ENCODE results near the gene ABAT. TPM values are rescaled to one million over a fixed set of nuclear protein-coding genes. Genes with fewer than 3 reads are reported as not detected.

Gene ABAT
- total RNA-seq, 1 donor = 3.5 TPM

DNA sequence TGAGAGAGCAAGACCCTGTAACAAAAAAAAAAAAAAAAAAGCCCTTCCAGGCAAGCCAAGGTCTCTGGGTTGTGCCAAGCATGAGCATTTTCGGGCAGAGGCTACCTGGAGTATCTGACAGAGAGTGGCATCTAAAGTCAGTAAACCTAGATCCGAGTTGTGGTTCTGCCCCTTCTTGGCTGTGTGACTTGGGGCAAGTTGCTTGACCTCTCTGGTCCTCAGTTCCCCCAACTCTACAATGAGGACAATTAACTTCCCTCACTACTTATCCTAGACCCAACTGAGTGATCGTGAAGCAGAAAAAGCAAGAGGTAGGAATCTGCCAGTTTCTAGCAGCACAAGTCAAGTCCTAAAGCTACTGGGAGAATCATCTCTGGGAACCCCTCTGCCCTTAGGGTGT lies 88.7 kb downstream of the ABAT start:
- TF ChIP-seq, protein P1, sequence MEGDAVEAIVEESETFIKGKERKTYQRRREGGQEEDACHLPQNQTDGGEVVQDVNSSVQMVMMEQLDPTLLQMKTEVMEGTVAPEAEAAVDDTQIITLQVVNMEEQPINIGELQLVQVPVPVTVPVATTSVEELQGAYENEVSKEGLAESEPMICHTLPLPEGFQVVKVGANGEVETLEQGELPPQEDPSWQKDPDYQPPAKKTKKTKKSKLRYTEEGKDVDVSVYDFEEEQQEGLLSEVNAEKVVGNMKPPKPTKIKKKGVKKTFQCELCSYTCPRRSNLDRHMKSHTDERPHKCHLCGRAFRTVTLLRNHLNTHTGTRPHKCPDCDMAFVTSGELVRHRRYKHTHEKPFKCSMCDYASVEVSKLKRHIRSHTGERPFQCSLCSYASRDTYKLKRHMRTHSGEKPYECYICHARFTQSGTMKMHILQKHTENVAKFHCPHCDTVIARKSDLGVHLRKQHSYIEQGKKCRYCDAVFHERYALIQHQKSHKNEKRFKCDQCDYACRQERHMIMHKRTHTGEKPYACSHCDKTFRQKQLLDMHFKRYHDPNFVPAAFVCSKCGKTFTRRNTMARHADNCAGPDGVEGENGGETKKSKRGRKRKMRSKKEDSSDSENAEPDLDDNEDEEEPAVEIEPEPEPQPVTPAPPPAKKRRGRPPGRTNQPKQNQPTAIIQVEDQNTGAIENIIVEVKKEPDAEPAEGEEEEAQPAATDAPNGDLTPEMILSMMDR (IDR thresholded peaks at IDR 0.05; ENCODE audit: insufficient read depth, low read depth, low read length) = no peak
- DNase-seq (ENCODE audit: low read depth) = no peak
- no peak overlapping the region for H3K4me3 ChIP-seq (ENCODE audit: low read depth, low read length)

DNA sequence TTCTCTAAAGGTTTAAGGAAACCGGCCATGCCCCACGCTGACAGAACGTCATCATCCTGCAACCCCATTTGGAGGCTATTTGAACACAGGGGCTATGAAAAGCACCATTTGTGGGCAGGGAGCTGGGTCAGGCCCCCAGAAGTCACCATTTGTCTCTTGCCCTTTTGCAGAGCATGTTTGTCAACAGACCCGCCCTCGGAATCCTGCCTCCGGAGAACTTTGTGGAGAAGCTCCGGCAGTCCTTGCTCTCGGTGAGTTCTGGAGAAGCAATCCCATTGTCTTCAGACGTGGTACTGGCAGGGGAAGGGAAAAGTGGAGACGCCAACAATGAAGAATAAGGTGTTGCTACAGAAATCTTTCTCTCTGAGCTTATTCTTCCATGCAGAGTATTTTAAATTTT lies 89.5 kb downstream of the ABAT start:
- TF ChIP-seq, protein P1 (IDR thresholded peaks at IDR 0.05; ENCODE audit: insufficient read depth, low read depth, low read length) = no peak
- H3K4me3 ChIP-seq (ENCODE audit: low read depth, low read length) = no peak overlapping the region
- no peak for DNase-seq (ENCODE audit: low read depth)

DNA sequence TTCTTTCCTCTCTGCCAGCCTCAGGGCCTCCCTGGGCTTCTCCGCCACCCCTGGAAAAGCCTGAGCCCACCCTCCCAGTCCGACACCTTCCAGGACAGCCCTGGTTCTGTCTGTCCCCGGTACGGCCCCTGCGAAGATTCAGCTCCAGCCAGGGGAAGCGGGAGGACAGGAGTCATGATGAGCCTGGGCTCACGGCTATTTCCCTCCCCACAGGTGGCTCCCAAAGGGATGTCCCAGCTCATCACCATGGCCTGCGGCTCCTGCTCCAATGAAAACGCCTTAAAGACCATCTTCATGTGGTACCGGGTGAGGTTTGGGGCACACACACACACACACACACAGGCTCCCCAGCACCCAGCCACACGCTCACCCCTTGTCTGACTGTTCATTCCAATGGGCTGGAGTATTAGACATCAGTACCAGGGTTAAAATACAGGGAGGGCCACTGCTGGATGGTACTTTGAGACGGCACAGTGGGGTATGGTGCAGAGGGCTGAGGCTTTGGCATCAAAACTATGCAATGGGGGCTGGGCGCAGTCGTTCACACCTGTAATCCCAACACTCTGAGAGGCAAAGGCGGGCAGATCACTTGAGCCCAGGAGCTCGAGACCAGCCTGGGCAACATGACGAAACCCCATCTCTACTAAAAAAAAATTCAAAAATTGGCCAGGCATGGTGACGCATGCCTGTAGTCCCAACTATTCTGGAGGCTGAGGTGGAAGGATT lies 90.3 kb downstream of the ABAT start:
- no peak for DNase-seq (ENCODE audit: low read depth)
- H3K4me3 ChIP-seq (ENCODE audit: low read depth, low read length) = no peak overlapping the region
- TF ChIP-seq, protein P1 (IDR thresholded peaks at IDR 0.05; ENCODE audit: insufficient read depth, low read depth, low read length) = no peak

DNA sequence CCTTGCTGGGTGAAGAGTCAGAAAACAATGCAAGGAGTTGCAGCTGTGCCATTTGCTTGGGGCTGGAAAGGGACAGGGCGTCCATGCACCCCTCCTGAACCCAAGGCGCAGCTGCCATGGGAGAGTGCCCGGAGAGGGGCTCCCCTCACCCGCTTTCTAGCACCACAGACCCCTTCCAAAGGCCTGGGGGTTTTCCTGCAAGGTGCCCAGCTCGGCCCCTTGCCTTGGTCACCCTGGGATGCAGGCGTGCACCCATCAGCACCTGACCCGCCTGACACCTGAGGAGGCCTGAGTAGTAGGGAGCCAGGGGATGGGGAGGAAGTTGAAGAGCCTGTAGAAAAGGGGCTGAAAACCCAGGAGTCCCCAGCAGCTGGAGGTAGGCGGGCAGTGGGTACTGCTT lies 92.8 kb downstream of the ABAT start:
- DNase-seq (ENCODE audit: low read depth) = no peak
- TF ChIP-seq, protein P1 (IDR thresholded peaks at IDR 0.05; ENCODE audit: insufficient read depth, low read depth, low read length) = no peak
- H3K4me3 ChIP-seq (ENCODE audit: low read depth, low read length) = no peak overlapping the region

DNA sequence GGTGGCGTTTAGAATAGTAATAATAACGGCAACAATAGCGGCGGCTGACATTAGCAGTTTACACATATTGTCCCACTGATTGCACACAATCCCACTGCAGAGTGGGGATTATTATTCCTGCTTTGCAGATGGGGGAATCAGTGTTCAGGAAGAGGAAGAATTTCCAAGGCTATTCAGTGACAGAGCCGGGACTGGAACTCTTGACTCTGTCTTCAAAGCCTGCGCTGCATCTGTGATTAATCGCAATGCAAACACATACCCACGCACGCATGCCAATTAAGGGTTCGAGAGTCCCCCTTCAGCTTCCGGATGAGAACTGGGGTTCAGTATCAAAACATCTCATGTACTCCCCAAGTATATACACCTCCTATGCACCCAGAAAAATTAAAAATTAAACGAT lies 93.9 kb downstream of the ABAT start:
- no peak overlapping the region for H3K4me3 ChIP-seq (ENCODE audit: low read depth, low read length)
- no peak for DNase-seq (ENCODE audit: low read depth)
- TF ChIP-seq, protein P1 (IDR thresholded peaks at IDR 0.05; ENCODE audit: insufficient read depth, low read depth, low read length) = no peak

DNA sequence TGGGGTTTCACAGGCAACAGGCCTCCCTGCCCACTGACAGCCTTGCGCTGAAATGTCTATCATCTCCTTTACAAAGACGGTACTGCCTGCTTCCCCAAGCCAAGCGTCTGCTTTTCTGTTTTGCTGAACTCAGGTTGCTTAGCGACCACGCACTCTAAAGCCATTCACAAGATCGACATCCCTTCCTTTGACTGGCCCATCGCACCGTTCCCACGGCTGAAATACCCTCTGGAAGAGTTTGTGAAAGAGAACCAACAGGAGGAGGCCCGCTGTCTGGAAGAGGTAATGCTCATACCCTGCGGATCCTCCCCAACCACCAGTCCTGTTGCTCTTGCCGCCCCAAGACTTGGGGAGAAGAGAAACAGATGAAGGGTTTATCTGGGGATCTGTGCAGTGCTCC lies 94.3 kb downstream of the ABAT start:
- TF ChIP-seq, protein P1 (IDR thresholded peaks at IDR 0.05; ENCODE audit: insufficient read depth, low read depth, low read length) = no peak
- H3K4me3 ChIP-seq (ENCODE audit: low read depth, low read length) = no peak overlapping the region
- DNase-seq (ENCODE audit: low read depth) = no peak

DNA sequence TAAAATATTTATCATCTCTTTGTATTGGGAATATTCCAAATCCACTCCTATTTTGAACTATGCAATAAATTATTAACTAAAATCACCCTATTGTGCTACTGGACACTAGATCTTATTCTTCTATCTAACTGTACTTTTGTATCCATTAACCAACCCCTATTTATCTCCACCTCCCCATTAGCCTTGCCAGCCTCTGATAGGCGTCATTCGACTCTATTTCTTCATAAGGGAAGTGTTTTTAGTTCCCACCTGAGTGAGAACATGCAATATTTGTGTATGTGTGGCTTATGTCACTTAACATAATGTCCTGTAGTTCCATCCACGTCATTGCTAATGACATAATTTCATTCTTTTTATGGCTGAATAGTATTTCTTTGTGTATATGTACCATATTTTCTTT lies 99.1 kb downstream of the ABAT start:
- TF ChIP-seq, protein P1 (IDR thresholded peaks at IDR 0.05; ENCODE audit: insufficient read depth, low read depth, low read length) = no peak
- DNase-seq (ENCODE audit: low read depth) = no peak

More for the DNA sequence above, 99.1 kb downstream of the ABAT start:
- no peak overlapping the region for H3K4me3 ChIP-seq (ENCODE audit: low read depth, low read length)

All from fibroblast of villous mesenchyme (primary cell).